SKM-1 (cell line): ENCODE measurements around the gene DOK5.

Source experiments
- DNase-seq: peaks from one replicate; lab custom pipeline; 2025; ENCODE audit not compliant: unreplicated experiment; lab: John Stamatoyannopoulos, UW

The DOK5 gene

GRCh38 chr20:54512694-54513093 lies 37.3 kb downstream of the DOK5 start:
- no peak for DNase-seq

GRCh38 chr20:54514028-54514607 lies 38.7 kb downstream of the DOK5 start:
- DNase-seq = no peak

- no peak for DNase-seq
Measured at GRCh38 chr20:54515793-54516628, 40.6 kb downstream of the DOK5 start.

GRCh38 chr20:54517241-54517975 lies 42.0 kb downstream of the DOK5 start:
- DNase-seq = no peak

GRCh38 chr20:54524849-54525248 lies 49.5 kb downstream of the DOK5 start:
- no peak for DNase-seq

- no peak for DNase-seq
Measured at GRCh38 chr20:54525916-54526590, 50.7 kb downstream of the DOK5 start.

GRCh38 chr20:54526801-54527200 lies 51.4 kb downstream of the DOK5 start:
- DNase-seq = no peak

- DNase-seq = no peak
Measured at GRCh38 chr20:54532573-54532972, 57.2 kb downstream of the DOK5 start.

GRCh38 chr20:54534101-54534500 lies 58.7 kb downstream of the DOK5 start:
- DNase-seq = no peak

GRCh38 chr20:54535033-54535432 lies 59.6 kb downstream of the DOK5 start:
- DNase-seq = peak; percentile 48

GRCh38 chr20:54535746-54536145 lies 60.4 kb downstream of the DOK5 start:
- DNase-seq = no peak

GRCh38 chr20:54539521-54540046 lies 64.2 kb downstream of the DOK5 start:
- no peak for DNase-seq

- DNase-seq = no peak
Measured at GRCh38 chr20:54543369-54543768, 68.0 kb downstream of the DOK5 start.

GRCh38 chr20:54545676-54546358 lies 70.4 kb downstream of the DOK5 start:
- no peak for DNase-seq

GRCh38 chr20:54548849-54549248 lies 73.5 kb downstream of the DOK5 start:
- no peak for DNase-seq

GRCh38 chr20:54549658-54550326 lies 74.4 kb downstream of the DOK5 start:
- no peak for DNase-seq

- no peak for DNase-seq
Measured at GRCh38 chr20:54550776-54551396, 75.5 kb downstream of the DOK5 start.

GRCh38 chr20:54554006-54554405 lies 78.6 kb downstream of the DOK5 start:
- DNase-seq = no peak

GRCh38 chr20:54555150-54555549 lies 79.8 kb downstream of the DOK5 start:
- no peak for DNase-seq

- DNase-seq = no peak
Measured at GRCh38 chr20:54556406-54556805, 81.0 kb downstream of the DOK5 start.
